ENCODE results near the gene CD27.

GRCh38 chr12:6451348-6452244 is 6.8 kb downstream of the CD27 start, which contains the start of gene TAPBPL:
- TF ChIP-seq MXI1 (IDR thresholded peaks at IDR 0.05; ENCODE audit: low read depth, low read length) (peak; percentile 92), JUND (IDR thresholded peaks at IDR 0.05) (no peak), ZBTB33 (IDR thresholded peaks at IDR 0.05; ENCODE audit: borderline replicate concordance, low read depth) (no peak), MAX (IDR thresholded peaks at IDR 0.05; ENCODE audit: low read depth) (peak; percentile 97), YY1 (IDR thresholded peaks at IDR 0.05; ENCODE audit: low read depth) (peak; percentile 85; the same call in 1 of the 2 replicates), CHD2 (IDR thresholded peaks at IDR 0.05; ENCODE audit: low read length, partially characterized antibody) (peak; percentile 5), REST (IDR thresholded peaks at IDR 0.05; ENCODE audit: low read depth, low read length) (no peak), TAF1 (IDR thresholded peaks at IDR 0.05; ENCODE audit: borderline replicate concordance, low read depth, low read length) (peak; percentile 10; the same call in 1 of the 2 replicates), TCF12 (IDR thresholded peaks at IDR 0.05) (no peak)
- TF ChIP-seq, protein P1, sequence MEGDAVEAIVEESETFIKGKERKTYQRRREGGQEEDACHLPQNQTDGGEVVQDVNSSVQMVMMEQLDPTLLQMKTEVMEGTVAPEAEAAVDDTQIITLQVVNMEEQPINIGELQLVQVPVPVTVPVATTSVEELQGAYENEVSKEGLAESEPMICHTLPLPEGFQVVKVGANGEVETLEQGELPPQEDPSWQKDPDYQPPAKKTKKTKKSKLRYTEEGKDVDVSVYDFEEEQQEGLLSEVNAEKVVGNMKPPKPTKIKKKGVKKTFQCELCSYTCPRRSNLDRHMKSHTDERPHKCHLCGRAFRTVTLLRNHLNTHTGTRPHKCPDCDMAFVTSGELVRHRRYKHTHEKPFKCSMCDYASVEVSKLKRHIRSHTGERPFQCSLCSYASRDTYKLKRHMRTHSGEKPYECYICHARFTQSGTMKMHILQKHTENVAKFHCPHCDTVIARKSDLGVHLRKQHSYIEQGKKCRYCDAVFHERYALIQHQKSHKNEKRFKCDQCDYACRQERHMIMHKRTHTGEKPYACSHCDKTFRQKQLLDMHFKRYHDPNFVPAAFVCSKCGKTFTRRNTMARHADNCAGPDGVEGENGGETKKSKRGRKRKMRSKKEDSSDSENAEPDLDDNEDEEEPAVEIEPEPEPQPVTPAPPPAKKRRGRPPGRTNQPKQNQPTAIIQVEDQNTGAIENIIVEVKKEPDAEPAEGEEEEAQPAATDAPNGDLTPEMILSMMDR (IDR thresholded peaks at IDR 0.05): no peak
- TF ChIP-seq, protein P2, sequence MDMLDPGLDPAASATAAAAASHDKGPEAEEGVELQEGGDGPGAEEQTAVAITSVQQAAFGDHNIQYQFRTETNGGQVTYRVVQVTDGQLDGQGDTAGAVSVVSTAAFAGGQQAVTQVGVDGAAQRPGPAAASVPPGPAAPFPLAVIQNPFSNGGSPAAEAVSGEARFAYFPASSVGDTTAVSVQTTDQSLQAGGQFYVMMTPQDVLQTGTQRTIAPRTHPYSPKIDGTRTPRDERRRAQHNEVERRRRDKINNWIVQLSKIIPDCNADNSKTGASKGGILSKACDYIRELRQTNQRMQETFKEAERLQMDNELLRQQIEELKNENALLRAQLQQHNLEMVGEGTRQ (IDR thresholded peaks at IDR 0.05; ENCODE audit: borderline replicate concordance, low read depth, low read length): no peak; the same call in 1 of the 2 replicates

Data from SK-N-SH (cell line).